ENCODE measurements around the gene AIPL1.

GRCh38 chr17:6437466-6437865 lies 2.5 kb upstream of the AIPL1 start:
- TF ChIP-seq, protein P1, sequence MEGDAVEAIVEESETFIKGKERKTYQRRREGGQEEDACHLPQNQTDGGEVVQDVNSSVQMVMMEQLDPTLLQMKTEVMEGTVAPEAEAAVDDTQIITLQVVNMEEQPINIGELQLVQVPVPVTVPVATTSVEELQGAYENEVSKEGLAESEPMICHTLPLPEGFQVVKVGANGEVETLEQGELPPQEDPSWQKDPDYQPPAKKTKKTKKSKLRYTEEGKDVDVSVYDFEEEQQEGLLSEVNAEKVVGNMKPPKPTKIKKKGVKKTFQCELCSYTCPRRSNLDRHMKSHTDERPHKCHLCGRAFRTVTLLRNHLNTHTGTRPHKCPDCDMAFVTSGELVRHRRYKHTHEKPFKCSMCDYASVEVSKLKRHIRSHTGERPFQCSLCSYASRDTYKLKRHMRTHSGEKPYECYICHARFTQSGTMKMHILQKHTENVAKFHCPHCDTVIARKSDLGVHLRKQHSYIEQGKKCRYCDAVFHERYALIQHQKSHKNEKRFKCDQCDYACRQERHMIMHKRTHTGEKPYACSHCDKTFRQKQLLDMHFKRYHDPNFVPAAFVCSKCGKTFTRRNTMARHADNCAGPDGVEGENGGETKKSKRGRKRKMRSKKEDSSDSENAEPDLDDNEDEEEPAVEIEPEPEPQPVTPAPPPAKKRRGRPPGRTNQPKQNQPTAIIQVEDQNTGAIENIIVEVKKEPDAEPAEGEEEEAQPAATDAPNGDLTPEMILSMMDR (IDR thresholded peaks at IDR 0.05; ENCODE audit: low read length) = no peak
- TF ChIP-seq EZH2phosphoT487 (IDR thresholded peaks at IDR 0.05; ENCODE audit: low read length) (no peak), EZH2 (optimal IDR thresholded peaks at IDR 0.05; ENCODE audit: low read depth, low read length) (no peak)
